ELR (cell line): ENCODE data around the gene TOM1L1.

Source experiments
- DNase-seq: peaks from one replicate; pipeline ENCODE4 v3.0.0-alpha.2; 2015; ENCODE audit warnings: low read depth

TOM1L1 gene

DNA sequence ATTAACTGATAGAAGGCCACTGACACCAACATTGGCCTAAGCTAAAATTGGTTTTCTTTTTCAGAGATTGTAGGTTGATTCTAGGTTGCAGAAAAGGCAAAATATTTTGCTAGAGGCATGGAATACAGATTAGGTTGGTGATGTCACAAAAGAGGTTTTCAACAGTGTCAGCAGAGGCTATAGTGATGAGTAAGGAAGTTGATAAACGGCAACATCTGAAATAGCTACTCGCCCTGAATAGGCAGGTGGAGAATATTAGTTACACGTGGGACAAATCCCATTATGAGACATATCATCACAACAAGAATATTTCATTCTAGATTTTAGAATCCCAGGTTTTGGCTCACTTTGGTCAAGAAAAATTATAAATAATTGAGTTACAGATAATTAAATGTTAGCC lies 1.5 kb upstream of the TOM1L1 start:
- no peak for DNase-seq

DNA sequence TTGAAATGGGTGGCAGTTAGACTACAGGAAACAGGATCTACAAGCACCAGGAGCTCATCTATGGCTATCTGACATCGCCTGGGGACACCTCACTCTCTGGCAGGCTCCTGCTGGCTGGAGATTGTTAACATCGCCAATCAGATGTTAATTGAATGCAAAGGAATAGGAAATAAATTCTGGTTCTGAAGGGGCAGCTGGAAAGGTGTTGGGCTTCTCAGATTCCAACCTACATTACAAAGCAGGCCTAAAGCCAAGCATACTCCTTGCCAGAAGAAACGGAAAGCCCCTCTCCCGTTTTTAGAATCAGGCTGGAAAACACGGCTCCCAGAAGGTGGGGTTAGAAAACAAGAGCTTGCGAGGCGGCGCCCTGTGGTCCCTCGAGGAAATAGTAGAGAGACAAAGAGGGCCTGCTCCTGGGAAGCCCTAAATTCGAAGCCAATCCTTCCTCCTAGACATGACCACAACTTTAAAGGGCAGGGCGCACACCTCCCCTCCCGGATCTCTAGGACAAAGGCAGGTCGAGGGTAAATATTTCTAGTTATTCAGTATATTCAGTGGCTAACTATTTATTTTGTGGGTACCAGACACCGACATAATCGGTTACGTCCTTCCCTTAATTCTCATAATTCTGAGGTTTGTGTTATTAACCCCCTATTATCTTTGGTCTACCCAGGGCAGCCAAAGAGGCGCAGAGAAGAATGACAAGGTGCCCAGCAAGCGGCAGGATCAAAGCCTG lies 763 bp upstream of the TOM1L1 start:
- DNase-seq: peak; percentile 33

DNA sequence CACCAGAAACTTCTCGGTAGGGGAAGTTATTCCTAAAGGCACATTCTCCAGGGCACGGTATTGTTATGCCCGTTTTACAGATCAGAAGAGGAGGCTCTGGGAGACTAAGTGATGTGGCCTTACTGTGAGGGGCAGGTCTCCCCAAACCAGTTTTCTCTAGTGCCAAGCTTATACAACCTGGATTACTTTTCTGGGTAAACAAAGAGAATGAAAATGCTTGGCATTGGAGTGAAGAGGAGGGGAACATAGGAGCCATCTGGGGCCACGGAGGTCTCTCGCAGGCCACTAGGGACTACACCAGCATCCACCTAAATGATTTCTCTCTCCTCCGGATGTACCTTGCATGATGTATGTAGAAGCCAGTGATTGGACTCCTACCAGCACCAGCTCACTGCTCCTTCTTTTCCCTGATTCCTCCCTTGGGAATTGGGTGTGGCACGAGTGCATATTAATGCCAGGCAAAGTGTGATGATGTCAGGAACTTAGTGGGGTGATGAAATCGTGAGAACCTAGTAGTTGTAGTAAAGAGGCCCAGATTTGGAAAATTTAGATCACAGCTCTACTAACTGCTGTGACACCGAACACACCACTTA lies 674 bp downstream of the TOM1L1 start:
- DNase-seq: peak; percentile 66

DNA sequence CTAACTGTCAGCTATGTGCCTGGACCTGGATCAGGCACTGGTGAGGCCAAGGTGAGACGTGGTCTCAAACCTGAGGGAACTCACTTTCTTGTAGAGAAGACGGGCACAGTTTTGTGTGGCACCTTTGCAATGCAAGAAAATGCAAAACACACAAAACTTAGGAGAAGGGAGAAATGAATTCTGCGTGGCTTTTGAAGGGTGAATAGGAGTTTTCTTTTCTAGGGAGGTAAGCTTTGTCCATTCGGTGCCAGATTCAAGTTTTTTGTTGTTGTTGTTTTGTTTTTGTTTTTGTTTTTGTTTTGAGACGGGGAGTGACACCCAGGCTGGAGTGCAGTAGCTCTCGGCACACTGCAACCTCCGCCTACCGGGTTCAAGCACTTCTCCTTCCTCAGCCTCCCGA lies 1.4 kb downstream of the TOM1L1 start:
- no peak for DNase-seq

DNA sequence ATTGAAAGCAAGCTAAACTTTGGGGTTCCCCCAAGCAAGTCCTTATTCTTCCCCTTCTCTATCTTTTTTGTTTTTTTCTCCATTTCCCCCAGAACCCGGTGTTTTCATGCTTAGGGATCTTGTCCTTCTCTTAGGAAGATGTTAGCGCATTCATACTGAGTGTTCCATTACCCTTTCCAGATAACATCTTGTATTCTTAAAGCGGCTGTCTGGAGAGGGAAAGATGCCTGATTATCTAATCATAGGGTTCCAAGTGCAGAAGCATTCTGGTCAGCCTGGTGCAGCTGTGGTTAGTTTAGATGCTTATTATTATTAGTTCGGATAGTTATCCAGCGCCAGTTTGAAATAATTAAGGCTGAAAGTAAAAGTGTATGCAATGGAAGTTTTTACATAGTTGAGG lies 2.0 kb downstream of the TOM1L1 start:
- no peak for DNase-seq

DNA sequence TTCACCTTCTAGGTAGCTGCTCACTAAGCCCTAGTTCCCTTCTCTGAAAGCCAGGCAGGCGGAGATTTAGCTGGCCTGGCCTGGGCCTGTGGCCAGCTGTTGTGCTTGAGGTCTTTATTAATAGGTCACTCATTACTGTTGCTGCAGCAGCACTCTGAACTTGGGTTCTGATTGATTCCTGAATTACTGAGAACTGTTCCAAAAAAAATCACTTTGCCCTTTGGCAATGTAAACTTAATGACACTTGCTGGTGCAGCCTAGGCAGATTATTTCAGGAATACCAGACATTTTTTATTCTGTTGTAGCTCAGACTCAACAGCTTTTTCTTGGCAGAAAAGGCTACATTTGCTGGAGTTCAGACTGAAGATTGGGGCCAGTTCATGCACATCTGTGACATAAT lies 2.7 kb downstream of the TOM1L1 start:
- DNase-seq: no peak

DNA sequence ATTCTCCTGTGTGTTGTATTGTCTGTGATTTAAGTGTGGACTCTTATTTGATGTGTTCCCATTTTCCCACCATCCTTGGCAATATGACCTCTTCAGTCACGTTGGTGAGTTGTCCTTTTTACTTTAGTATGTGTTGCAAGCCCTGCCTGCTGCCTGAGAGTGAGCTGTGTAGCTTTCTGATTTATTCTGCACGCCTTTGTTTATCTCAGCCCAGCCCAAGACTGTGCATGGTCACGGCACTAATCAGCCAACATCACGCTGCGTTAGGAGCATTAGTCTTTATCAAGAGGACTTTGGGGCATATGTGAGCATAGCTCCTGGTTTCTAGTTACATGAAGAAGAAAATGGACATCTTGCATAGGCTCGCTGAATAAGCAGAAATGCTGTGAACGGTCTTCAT lies 6.0 kb downstream of the TOM1L1 start:
- DNase-seq: no peak

DNA sequence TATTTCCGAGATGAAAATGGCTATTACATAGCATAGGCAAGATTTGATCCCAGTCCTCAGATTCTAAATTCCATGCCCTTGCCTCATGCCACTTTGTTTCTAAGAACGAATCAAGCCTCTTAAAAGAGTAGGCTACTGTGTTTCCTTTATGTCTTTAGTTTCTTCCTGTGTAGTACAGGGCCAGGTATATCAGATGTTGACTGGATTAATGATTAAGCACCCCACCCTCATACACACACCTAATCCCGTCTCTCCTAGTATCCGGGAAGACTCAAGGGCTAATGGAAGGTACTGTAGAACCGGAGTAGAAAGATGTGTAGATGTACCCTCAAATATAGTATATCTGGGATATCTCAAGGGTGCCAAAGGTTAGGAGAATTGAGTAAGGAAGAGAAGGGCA lies 6.7 kb downstream of the TOM1L1 start:
- DNase-seq: no peak

DNA sequence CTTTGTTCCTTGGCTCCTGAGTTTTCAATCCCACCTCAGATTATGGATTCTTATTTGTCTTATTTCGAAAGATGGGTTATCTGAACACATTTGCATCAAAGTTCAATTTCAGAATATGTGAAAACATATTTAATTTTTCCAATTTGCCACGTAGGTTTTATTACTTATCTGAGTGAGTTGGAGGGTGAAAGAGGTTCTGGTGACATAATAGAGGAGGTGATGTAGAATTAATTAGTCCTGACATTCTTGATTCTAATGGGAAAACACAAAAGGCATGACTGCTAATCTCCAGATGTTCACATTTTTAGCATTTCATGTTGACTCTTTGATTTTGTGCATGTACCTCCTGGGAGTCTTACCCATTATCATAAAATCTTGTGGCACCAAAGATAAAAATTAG lies 9.1 kb downstream of the TOM1L1 start:
- no peak for DNase-seq

DNA sequence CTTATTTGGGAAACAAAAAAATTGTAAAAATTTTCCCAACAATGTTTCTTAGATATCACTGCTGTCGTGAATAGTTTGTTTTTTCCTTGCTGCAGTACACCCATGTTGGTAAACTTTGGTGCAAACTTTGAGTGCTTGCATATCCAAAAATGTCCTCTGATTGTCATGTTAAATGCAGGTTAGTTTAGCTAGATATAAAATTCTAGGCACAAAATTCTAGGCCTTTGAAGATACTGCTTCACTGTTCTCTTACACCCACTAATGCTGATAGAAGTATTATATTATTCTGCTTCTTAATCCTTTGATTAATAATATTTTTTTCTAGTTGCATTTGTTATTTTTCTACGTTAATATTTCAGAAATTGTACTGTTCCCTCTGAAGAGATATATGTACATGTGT lies 16.1 kb downstream of the TOM1L1 start:
- DNase-seq: no peak

DNA sequence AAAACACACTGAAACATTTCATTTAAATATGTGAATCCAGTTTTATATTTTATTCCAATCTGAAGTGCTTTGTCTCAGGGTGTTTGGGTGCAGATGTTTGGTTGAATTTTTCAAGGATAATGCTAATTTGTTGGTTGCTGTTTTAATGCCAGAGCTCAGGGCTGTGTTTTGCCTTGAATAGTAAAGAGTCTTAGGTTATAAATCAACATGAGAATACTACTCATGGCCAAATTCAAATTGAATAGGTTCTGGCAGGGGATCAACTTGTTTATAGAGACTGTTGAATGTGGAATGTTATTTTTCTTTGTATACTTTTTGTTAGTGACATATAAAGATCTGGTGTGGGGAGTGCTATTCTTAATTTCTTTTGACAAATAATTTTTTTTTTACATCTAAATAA lies 18.8 kb downstream of the TOM1L1 start:
- no peak for DNase-seq

DNA sequence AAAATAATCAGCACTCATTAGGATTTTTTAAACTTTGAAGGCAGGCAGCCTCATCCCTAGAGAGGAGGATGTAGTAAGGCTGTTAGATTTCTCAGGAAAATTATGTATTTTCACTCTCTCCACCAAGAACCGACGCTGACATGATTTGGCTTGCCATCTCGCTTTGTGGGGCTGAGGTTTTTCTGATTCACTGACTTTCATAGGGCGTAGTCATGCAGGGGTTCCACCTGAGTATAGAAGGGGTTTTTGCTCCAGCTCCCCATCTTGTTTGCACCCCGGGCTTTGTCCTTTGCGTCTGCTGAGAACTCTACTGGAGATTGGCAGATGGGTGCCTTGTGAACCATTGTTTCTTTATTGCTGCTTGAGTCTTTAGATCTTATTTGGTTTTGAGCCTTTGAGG lies 20.2 kb downstream of the TOM1L1 start:
- no peak for DNase-seq

DNA sequence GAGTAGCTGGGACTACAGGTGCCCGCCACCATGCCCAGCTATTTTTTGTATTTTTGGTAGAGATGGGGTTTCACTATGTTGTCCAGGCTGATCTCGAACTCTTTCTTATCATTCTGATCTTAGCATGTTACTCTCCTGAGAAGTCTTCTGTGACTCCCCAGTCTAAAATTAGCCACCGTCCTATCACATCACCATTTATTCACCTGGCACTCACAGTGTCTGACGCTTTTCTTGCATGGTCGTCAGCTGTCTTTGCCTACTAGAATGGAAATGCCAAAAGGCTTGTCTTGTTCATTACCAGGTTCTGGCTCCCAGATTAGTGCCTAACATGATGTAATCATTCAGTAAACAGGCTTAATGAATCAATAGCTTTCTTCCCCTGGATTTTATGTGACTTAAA lies 23.8 kb downstream of the TOM1L1 start:
- no peak for DNase-seq

DNA sequence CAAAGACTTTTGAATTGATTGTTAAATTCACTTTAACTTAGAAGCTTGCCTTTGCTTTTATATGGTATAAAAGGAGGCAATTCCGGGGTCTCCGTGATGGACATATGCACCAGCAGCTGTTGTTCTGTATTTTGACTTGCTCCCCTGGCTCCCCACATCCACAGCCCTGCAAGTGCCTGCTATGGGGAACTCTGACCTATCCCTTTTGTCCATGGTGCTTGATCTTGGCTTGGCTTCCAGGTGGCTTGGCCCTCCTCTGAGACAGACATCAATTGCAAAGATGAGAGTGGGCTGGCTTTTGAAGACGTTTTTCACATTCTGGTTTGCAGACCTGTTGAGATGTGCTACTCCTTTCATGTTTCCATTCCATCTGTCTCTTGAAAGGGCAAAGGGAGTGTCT lies 26.9 kb downstream of the TOM1L1 start:
- DNase-seq: no peak

DNA sequence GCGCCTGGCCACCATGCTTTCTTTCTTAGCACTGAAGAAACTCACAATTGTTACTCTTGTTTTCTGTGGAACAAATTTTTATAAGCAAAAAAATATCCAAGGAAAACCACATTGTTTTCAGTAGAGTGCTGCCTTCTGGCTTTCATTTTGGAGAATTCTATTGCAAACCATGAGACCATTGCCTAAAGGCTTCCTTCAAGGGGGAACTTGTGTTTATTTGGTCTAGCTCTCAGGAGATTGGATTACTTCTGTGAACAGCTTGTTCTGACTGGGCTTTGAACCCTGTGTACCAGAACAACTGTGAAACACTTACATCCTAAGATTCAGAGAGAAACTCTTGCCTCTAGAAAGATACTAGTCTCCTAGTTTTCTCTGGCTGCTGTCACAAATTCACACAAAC lies 32.1 kb downstream of the TOM1L1 start:
- DNase-seq: no peak

DNA sequence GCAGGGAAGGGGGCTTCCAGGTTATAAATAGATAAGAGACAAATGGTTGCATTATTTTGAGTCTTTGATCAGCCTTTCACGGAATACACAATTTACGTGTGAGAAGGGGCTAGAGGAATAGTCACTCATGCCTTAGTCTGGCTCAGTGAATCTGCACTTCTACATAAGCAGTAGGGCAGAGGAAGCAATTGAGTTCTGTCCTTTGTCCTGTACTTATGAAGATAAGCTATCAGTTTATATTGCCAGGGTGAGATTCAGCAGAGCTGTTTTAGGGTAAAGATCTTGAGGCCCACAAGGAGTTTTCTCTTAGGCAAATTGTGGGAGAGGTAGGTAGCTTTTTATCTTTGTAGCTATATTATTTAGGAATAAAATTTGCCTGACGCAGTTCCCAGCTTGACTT lies 33.3 kb downstream of the TOM1L1 start:
- no peak for DNase-seq

DNA sequence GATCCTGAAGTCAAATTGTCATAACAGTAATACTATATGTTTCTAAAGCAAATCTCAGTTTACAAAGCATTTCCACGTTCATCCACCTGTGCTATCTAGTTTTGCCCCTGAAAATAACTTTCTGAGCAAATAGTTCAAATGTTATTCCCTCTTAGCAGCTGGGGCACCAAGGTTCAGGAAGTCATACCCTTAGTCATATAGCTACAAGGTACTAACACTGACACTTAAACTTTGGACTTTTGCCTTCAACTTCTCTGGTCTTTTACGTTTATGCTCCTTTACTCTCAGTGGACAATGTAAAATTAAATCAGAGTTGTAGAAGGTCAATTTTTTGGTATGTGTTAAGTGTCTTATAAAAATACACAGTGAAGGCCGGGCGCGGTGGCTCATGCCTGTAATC lies 34.8 kb downstream of the TOM1L1 start:
- DNase-seq: no peak

DNA sequence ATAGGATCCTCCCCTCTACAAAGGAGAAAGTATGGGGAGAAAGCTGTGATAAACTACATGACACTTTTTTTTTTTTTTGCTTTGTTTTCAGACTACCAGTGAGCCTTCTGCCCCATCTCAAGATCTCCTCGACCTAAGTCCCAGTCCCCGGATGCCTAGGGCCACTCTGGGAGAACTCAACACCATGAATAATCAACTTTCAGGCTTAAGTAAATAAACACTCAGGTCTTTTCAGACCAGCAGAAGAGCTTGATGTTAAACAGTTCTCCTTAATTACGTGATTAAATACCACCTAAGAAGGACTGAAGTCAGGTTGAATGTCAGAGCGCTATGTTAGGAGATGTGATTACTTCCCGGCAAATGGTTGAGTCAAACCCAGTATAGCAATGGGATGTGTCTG lies 36.4 kb downstream of the TOM1L1 start:
- DNase-seq: no peak

DNA sequence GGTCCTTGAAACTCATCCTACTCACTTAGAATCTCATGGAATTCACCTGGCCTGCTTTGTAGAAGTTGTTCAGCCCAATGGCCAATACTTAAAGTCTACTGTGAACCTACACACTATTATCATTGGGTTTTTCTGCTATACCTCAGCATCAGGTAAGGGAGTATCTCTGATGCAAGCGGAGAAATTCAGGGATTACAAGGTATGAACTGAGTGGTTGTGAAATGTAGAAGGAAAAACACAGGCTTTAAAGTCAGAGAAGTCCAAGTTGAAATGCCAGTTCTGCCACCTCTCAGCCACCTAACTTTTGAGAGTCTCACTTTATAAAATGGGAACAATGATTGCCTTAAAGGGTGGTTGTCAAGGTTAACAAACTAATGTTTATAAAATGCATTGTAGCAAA lies 36.8 kb downstream of the TOM1L1 start:
- no peak for DNase-seq

DNA sequence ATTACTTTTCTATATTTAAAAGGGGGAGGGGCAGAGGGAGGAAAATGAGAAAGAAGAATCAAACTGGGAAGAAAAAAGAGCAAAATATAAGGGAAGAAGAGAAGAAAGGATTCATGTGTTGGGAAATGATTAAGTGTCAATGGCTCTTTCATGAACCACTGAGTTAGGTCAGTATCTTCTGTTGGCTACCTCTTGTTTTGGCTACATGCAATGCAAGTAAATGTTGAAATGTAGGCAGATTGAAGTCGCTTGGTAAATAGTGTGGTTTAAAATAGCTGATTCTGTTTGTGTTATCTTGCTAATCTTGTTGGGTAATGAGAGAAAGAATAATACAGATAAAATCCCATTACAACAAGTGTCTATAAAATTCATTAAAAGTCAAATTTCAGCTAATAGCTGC lies 40.6 kb downstream of the TOM1L1 start:
- DNase-seq: no peak

DNA sequence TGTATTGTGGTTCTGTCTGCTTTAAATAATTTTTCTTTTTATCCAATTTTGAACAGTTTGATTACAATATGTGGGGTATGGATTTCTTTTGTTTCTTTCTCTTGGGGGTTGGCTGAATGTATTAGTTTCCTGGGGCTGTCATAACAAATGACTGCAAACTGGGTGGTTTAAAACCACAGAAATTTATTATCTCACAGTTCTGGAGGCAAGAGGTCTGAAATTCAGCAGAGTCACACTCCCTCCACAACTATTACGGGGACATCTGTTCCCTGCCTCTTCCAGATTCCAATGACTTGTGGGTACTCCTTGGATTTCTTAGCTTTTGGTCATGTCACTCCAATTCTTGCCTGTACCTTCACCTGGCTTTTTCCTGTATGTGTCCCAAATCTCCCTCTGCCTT lies 44.1 kb downstream of the TOM1L1 start:
- peak; percentile 29 for DNase-seq

DNA sequence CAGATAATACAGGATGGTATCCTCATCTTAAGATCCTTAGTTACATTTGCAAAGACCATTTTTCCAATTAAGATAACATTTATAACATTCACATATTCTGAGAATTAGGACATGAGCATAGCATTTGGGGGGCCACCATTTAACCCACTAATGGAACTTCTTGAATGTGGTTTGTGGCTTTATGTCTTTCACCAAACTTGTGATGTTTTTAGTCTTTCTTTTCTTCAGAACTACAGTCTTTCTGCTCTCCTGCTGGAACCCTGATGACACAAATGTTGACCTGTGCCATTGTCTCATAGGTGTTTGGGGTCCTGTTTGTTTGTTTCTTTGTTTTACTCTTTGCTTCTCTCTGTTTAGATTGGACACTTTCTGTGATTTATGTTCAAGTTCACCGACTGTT lies 44.6 kb downstream of the TOM1L1 start:
- no peak for DNase-seq

DNA sequence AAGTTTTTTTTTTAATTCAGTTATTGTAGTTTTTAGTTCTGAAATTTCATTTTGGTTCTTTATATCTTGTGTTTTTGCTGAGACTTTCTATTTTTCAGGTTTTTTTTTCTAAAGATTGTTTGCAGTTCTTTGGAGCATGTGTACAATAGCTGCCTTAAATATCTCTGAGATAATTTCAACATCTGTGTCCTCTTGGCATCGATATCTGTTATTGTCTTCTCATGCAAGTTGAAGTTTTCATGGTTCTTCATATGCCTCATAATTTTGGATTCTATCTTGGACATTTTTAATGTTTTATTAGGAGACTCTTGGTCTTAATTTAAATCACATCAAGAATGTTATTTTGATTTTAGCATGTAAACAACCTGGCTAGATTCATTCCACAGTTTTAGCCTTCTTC lies 45.0 kb downstream of the TOM1L1 start:
- no peak for DNase-seq

DNA sequence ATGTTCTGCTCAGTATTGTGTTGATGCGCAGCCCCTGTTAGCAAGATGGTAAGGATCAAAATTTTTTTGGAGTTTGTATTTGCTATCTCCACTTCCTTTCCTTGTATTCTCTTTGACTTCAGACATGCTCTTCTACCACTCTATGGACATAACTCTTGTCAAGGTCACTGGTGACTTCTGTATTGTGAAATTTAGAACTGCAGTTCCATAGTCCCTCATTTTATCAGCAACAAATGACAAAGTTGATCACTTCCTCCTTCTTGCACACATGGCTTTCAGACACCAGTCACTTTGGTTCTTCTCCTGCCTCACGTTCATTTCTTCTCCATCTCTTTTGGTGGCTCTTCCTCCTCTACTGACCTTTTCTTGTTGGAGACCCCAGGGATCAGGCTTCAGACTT lies 46.7 kb downstream of the TOM1L1 start:
- DNase-seq: no peak
